Spleen (tissue), 7 donors: ENCODE results near the gene ORC1.

Experiments used
- POLR2A ChIP-seq, 3 donors: fragments of 450-650 bp; IDR thresholded peaks; one replicate each; pipeline ENCODE4 v1.5.1; 2017; ENCODE audit warnings: antibody characterized with exemption in 3 of 3, mild to moderate bottlenecking in 1 of 3
- POLR2AphosphoS5 ChIP-seq, 3 donors: sonication (generic); formaldehyde crosslinking; IDR thresholded peaks; one replicate each; pipeline ENCODE4 v1.5.1; 2017; ENCODE audit warnings: antibody characterized with exemption in 3 of 3
- TF ChIP-seq, protein P1 (sequence below), 11 experiments: fragments of 200-600 bp in 7 of 11; fragments of 450-650 bp in 4 of 11; sonication (generic) in 4 of 11; IDR thresholded peaks in 8 of 11; conservative IDR thresholded peaks in 3 of 11; 1 replicate in 7 of 11; 2 replicates in 4 of 11; pipeline versions ENCODE4 v1.4.0 to v1.8.0; 2016 to 2021; ENCODE audit warnings: antibody characterized with exemption in 11 of 11, inconsistent platforms in 4 of 11, mild to moderate bottlenecking in 1 of 11
- donor health status: DM: no; HTN: no; CAD: no; lungs with moderate emphysema.
- donor health status: DM: no; HTN: no; CAD: no.
- donor health status: DM: no; HTN: no; CAD: no.

DNA sequence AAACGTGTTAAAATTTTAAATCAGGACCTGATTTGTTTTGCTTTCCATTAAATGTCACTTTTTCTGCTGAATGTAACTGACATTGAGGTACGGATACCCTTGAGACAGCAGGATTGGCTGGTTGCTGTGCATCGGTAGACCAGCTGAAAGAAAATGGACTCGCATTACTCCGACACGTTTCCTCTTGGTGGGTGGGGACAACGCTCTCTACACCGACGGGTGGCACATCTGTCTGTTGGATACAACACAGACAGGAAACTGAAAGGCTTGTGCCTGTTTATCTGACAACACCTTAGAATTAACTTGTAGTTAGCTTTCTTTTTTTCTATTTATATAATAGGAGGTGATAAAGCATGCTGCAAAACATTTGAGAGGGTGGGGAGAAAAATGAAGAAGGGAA is 19.5 kb upstream of the ORC1 start:
- peak in 1 of 3 donors; percentile 15 for TF ChIP-seq POLR2AphosphoS5 (IDR thresholded peaks at IDR 0.05)
- TF ChIP-seq, protein P1, sequence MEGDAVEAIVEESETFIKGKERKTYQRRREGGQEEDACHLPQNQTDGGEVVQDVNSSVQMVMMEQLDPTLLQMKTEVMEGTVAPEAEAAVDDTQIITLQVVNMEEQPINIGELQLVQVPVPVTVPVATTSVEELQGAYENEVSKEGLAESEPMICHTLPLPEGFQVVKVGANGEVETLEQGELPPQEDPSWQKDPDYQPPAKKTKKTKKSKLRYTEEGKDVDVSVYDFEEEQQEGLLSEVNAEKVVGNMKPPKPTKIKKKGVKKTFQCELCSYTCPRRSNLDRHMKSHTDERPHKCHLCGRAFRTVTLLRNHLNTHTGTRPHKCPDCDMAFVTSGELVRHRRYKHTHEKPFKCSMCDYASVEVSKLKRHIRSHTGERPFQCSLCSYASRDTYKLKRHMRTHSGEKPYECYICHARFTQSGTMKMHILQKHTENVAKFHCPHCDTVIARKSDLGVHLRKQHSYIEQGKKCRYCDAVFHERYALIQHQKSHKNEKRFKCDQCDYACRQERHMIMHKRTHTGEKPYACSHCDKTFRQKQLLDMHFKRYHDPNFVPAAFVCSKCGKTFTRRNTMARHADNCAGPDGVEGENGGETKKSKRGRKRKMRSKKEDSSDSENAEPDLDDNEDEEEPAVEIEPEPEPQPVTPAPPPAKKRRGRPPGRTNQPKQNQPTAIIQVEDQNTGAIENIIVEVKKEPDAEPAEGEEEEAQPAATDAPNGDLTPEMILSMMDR (IDR thresholded peaks at IDR 0.05 in 8 of 11, conservative IDR thresholded peaks at IDR 0.05 in 3 of 11) = no peak
- no peak for TF ChIP-seq POLR2A (IDR thresholded peaks at IDR 0.05)
